RWPE2 (cell line): ENCODE measurements around the gene TOR2A.
"Not testable (repeated sequence)": the region's sequence is repeated elsewhere in the genome, so short reads cannot be mapped to it uniquely, and the experiment has no call there.

ENCODE experiments used
- ATAC-seq: fragments of 200-7000 bp; cut with Tn5 transposase; 3 replicates; pipeline ENCODE4 v1.9.1; 2021; ENCODE audit warnings: low read depth
- DNase-seq: peaks from one replicate; pipeline ENCODE4 v3.0.0-alpha.2; 2020; ENCODE audit warnings: low spot score
- H3K27ac ChIP-seq: fragments of 450-650 bp; 2 replicates; pipeline ENCODE4 v1.5.1; 2017; ENCODE audit warnings: mild to moderate bottlenecking; ENCODE audit not compliant: poor library complexity, severe bottlenecking
- H3K27me3 ChIP-seq: fragments of 250-450 bp; sonication (Bioruptor Pico); 2 replicates; pipeline ENCODE4 v1.5.1; 2021; ENCODE audit warnings: mild to moderate bottlenecking, moderate library complexity; ENCODE audit not compliant: insufficient read depth, poor library complexity, severe bottlenecking
- H3K36me3 ChIP-seq: fragments of 250-450 bp; sonication (Bioruptor Pico); 2 replicates; pipeline ENCODE4 v1.5.1; 2020; ENCODE audit warnings: low read depth, mild to moderate bottlenecking, moderate library complexity
- H3K4me1 ChIP-seq: fragments of 250-450 bp; sonication (Bioruptor Pico); 2 replicates; pipeline ENCODE4 v1.5.1; 2021; ENCODE audit warnings: mild to moderate bottlenecking, moderate library complexity; ENCODE audit not compliant: insufficient read depth, poor library complexity, severe bottlenecking
- H3K4me3 ChIP-seq: fragments of 250-450 bp; sonication (Bioruptor Pico); 2 replicates; pipeline ENCODE4 v1.5.1; 2021; ENCODE audit warnings: mild to moderate bottlenecking, moderate library complexity; ENCODE audit not compliant: severe bottlenecking
- H3K9me3 ChIP-seq: fragments of 250-450 bp; sonication (Bioruptor Pico); 2 replicates; pipeline ENCODE4 v1.5.1; 2021; ENCODE audit warnings: mild to moderate bottlenecking, moderate library complexity; ENCODE audit not compliant: severe bottlenecking
- TF ChIP-seq, protein P1 (sequence below): fragments of 450-650 bp; IDR thresholded peaks from one replicate; pipeline ENCODE4 v1.5.1; 2017; ENCODE audit warnings: mild to moderate bottlenecking, moderate library complexity; ENCODE audit not compliant: poor library complexity, severe bottlenecking

The TOR2A gene

DNA sequence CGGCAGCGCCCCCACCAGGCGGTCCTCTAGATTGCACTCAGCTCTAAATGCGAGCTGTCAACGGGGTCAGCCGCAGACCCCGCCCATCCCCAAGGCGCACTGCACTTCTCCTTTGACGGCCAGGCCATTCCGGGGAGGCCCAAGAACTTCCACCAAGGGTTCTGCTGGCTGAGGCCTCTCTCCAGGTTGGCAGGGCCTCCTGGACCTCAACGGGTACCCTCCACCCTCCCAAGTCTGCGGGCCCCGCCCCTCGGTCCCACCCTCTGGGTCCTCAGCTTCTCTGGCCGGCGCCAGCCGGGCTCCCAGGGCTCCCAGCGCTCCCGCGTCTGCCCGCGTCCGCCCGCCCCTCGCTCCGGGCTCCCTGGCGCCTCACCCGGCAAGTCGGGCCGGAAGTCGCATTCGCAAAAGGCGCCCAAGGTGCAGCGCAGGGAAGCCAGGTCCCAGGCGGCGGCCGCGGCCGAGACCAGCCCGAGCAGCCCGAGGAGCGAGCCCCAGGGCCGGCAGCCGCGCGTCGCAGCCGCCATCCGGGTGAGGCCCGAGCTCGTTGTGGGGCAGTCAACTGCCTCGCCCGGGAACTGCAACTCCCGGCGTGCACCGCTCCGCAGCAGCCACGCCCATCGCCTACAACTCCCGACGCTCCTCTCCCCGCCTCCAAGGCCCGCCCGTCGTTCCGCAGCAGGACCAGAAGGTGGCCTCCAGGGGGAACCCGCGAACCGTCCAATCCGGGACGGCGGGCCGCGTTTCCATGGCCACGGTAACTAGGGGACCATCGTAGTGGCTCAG lies at the start of gene TOR2A:
TOR2A (minus strand) TSS at position 548 of the 783 bp plus-strand sequence; CDS start at position 524, 24 bp downstream.
- Histone ChIP-seq H3K9me3 (no peaks in the 10 kb centered on the region), H3K27me3 (no peaks in the 10 kb centered on the region), H3K4me3 (peak within 1 kb of the TSS; percentile 64), H3K4me1 (peaks cover 2% of the 10 kb centered on the region), H3K36me3 (no peaks in the 10 kb centered on the region), H3K27ac (peak within 1 kb of the TSS; percentile 49)
- DNase-seq (peak; percentile 97), ATAC-seq (peak; percentile 92)
- TF ChIP-seq, protein P1, sequence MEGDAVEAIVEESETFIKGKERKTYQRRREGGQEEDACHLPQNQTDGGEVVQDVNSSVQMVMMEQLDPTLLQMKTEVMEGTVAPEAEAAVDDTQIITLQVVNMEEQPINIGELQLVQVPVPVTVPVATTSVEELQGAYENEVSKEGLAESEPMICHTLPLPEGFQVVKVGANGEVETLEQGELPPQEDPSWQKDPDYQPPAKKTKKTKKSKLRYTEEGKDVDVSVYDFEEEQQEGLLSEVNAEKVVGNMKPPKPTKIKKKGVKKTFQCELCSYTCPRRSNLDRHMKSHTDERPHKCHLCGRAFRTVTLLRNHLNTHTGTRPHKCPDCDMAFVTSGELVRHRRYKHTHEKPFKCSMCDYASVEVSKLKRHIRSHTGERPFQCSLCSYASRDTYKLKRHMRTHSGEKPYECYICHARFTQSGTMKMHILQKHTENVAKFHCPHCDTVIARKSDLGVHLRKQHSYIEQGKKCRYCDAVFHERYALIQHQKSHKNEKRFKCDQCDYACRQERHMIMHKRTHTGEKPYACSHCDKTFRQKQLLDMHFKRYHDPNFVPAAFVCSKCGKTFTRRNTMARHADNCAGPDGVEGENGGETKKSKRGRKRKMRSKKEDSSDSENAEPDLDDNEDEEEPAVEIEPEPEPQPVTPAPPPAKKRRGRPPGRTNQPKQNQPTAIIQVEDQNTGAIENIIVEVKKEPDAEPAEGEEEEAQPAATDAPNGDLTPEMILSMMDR = peak; percentile 92

DNA sequence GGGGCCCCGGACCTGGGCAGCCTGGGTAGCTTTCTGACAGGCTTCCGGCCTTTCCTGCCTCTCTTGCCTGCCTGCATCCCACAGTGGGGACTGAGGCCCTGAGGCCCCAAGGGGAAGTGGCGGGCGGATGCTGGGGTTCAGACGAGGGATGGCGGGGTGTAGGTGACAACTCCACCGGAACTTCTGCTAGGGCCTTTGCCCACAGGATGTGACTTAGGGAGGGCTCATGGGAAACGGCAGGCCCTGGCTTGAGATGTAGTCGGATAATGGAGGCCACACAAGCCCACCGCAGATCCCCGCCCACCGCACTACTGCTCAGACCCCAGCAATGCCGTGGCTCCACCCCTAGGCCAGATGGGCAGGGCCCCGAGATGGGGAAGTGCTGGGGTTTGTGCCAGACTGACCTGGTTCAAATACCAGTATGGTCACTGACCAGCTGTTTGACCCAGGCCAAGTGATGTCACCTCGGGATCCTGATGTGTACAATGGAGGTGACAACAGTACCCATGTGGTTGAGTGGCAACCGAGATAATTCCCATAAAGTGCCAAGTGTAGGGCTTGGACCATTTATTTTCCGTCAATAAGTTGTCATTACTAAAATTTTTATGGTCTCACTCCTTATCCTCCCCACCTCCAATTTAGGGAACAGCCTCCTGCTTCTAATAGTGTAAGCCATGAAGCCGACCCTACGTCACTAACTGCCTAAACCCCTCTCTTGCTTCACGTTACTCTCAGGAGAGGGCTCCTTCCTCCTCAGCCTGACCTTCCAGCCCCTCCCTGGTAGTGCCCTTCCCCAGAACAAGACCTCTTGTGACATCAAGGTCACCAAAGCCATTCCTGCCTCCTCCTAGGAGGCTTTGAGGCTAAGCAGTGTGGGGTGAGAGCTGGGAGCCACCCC lies 48.3 kb upstream of the TOR2A start:
- Histone ChIP-seq H3K4me1 (peaks cover 6% of the 10 kb centered on the region), H3K4me3 (no peak overlapping the region), H3K27me3 (no peaks in the 10 kb centered on the region), H3K27ac (no peak overlapping the region), H3K36me3 (peaks cover 19% of the 10 kb centered on the region), H3K9me3 (no peaks in the 10 kb centered on the region)
- TF ChIP-seq, protein P1 = no peak
- DNase-seq = no peak
- no peak for ATAC-seq

DNA sequence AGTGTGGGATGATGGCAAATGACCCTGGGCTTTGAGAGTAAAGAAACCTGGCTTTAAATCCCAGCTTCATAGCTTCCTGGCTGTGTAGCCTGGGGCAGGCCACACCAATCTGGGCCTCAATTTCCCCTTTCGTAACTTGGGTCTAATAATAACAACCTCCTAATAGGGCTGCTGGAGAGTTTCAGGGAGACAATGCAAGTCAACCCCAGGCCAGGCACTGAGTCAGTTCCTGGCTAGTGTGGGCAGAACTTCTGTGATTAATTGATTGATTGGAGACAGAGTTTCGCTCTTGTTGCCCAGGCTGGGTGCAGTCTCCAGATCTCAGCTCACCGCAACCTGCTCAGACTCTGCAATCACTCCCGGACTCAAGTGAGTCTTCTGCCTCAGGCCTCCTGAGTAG lies 46.7 kb upstream of the TOR2A start:
- Histone ChIP-seq H3K4me3 (no peak overlapping the region), H3K27me3 (no peaks in the 10 kb centered on the region), H3K27ac (no peak overlapping the region), H3K9me3 (no peaks in the 10 kb centered on the region), H3K4me1 (peaks cover under 1% of the 10 kb centered on the region), H3K36me3 (peaks cover 3% of the 10 kb centered on the region)
- ATAC-seq = no peak
- TF ChIP-seq, protein P1 = no peak
- no peak for DNase-seq

DNA sequence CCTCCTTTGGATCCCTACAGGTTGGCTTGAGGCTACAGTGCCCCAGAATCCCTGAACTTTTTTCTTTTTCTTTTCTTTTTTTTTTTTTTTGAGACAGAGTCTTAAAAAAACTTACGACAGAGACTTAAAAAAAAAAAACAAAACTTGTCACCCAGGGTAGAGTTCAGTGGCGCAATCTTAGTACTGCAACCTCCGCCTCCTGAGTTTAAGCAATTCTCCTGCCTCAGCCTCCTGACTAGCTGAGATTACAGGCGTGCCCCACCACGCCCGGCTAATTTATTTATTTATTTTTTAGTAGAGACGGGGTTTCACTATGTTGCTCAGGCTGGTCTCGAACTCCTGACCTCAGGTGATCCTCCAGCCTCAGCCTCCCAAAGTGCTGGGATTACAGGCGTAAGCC lies 45.8 kb upstream of the TOR2A start:
- ATAC-seq, H3K27me3 ChIP-seq, DNase-seq, H3K36me3 ChIP-seq, H3K4me1 ChIP-seq, H3K4me3 ChIP-seq, H3K27ac ChIP-seq, H3K9me3 ChIP-seq: not testable (repeated sequence)

DNA sequence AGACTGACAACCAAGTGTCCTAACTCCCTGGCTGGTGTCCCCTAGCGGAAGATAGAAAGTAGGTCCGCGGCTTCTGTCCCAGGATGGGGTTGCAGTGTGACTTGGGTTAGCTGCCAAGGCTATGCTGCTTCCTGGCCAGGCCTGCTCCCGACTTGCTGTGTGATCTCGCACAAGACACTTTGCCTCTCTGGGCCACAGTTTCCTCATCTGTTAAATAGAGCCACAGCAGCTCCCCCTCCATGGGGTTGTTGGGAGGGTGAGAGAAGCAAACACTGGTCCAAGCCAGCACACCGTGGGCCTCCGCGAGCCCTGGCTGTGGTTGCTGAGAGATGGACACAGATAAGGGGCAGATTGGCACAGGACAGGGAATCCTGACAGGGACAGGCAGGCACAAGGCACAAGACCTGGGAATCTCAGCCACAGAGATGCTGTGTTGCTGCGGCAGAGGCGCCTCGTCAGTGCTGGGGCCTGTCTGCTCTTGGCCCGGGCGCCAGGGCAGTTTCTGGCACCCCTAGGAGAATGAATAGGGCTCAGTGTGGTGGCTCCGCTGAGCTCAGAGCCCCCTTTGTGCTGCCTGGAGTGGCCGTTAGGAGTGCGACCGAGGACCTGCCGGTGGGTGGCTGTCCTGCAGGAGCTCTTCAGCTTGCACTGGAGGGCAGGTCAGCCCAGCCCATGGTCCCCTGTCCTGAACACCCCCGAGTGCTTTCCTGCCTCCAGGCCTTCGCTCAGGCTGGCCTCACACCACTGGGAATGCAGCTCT lies 45.2 kb upstream of the TOR2A start:
- no peaks in the 10 kb centered on the region for H3K9me3 ChIP-seq
- DNase-seq = no peak
- ATAC-seq = no peak
- TF ChIP-seq, protein P1 = no peak
- no peaks in the 10 kb centered on the region for H3K27me3 ChIP-seq
- no peaks in the 10 kb centered on the region for H3K4me1 ChIP-seq
- H3K4me3 ChIP-seq = no peak overlapping the region
- H3K27ac ChIP-seq = no peak overlapping the region
- H3K36me3 ChIP-seq = no peaks in the 10 kb centered on the region
